ENCODE data around the gene EXOSC7.
"Not testable (repeated sequence)": the region's sequence is repeated elsewhere in the genome, so short reads cannot be mapped to it uniquely, and the experiment has no call there.

EXOSC7 gene

GRCh38 chr3:44942202-44942921 is 33.7 kb upstream of the EXOSC7 start:
- ATAC-seq = peak; percentile 47; the same call in 2 of the 3 replicates
- no peak for TF ChIP-seq CSDC2 (CRISPR knock-in tag; IDR thresholded peaks at IDR 0.05)
- TF ChIP-seq PATZ1 (CRISPR knock-in tag; IDR thresholded peaks at IDR 0.05; ENCODE audit: borderline replicate concordance) = no peak
- no peak for TF ChIP-seq POU6F1 (CRISPR knock-in tag; IDR thresholded peaks at IDR 0.05; ENCODE audit: borderline replicate concordance, low read depth)
- no peak for TF ChIP-seq TOX (CRISPR knock-in tag; IDR thresholded peaks at IDR 0.05; ENCODE audit: borderline replicate concordance)
- TF ChIP-seq OSR1 (CRISPR knock-in tag; IDR thresholded peaks at IDR 0.05) = no peak
- TF ChIP-seq ESRRG (CRISPR knock-in tag; IDR thresholded peaks at IDR 0.05) = no peak
- TF ChIP-seq ZNF8 (CRISPR knock-in tag; IDR thresholded peaks at IDR 0.05) = no peak
- TF ChIP-seq PPARA (CRISPR knock-in tag; IDR thresholded peaks at IDR 0.05; ENCODE audit: borderline replicate concordance) = no peak

- ATAC-seq = no peak
These were observed 27.8 kb upstream of the EXOSC7 start for GRCh38 chr3:44948239-44948638.

GRCh38 chr3:44949770-44950169 is 26.3 kb upstream of the EXOSC7 start:
- not testable (repeated sequence) for ATAC-seq

More at GRCh38 chr3:44948239-44948638, 27.8 kb upstream of the EXOSC7 start:
- TF ChIP-seq OSR1 (CRISPR knock-in tag; IDR thresholded peaks at IDR 0.05) (no peak), PPARA (CRISPR knock-in tag; IDR thresholded peaks at IDR 0.05; ENCODE audit: borderline replicate concordance) (no peak), ARNTL (CRISPR knock-in tag; IDR thresholded peaks at IDR 0.05; ENCODE audit: borderline replicate concordance, low read depth) (no peak), TOX (CRISPR knock-in tag; IDR thresholded peaks at IDR 0.05; ENCODE audit: borderline replicate concordance) (no peak), TCF4 (CRISPR knock-in tag; IDR thresholded peaks at IDR 0.05; ENCODE audit: borderline replicate concordance) (no peak), CREB5 (CRISPR knock-in tag; IDR thresholded peaks at IDR 0.05; ENCODE audit: low read depth) (no peak), ESRRG (CRISPR knock-in tag; IDR thresholded peaks at IDR 0.05) (no peak), PATZ1 (CRISPR knock-in tag; IDR thresholded peaks at IDR 0.05; ENCODE audit: borderline replicate concordance) (no peak), GLIS3 (CRISPR knock-in tag; IDR thresholded peaks at IDR 0.05) (no peak)

GRCh38 chr3:44950275-44950734 is 25.7 kb upstream of the EXOSC7 start:
- no peak for TF ChIP-seq ESRRG (CRISPR knock-in tag; IDR thresholded peaks at IDR 0.05)
- TF ChIP-seq RARB (CRISPR knock-in tag; IDR thresholded peaks at IDR 0.05) = no peak
- TF ChIP-seq ARNTL (CRISPR knock-in tag; IDR thresholded peaks at IDR 0.05; ENCODE audit: borderline replicate concordance, low read depth) = no peak
- ATAC-seq = no peak

- ATAC-seq = no peak
- TF ChIP-seq PPARA (CRISPR knock-in tag; IDR thresholded peaks at IDR 0.05; ENCODE audit: borderline replicate concordance) (no peak), ESRRG (CRISPR knock-in tag; IDR thresholded peaks at IDR 0.05) (no peak), CSDC2 (CRISPR knock-in tag; IDR thresholded peaks at IDR 0.05) (no peak), ARNTL (CRISPR knock-in tag; IDR thresholded peaks at IDR 0.05; ENCODE audit: borderline replicate concordance, low read depth) (no peak), POU6F1 (CRISPR knock-in tag; IDR thresholded peaks at IDR 0.05; ENCODE audit: borderline replicate concordance, low read depth) (no peak), ISL1 (CRISPR knock-in tag; IDR thresholded peaks at IDR 0.05) (no peak), TCF4 (CRISPR knock-in tag; IDR thresholded peaks at IDR 0.05; ENCODE audit: borderline replicate concordance) (no peak), TOX (CRISPR knock-in tag; IDR thresholded peaks at IDR 0.05; ENCODE audit: borderline replicate concordance) (no peak), PATZ1 (CRISPR knock-in tag; IDR thresholded peaks at IDR 0.05; ENCODE audit: borderline replicate concordance) (no peak), GLIS3 (CRISPR knock-in tag; IDR thresholded peaks at IDR 0.05) (no peak), ZNF565 (CRISPR knock-in tag; conservative IDR thresholded peaks at IDR 0.05; ENCODE audit: low read depth) (no peak), ZFP30 (CRISPR knock-in tag; IDR thresholded peaks at IDR 0.05) (no peak), SNAI2 (CRISPR knock-in tag; IDR thresholded peaks at IDR 0.05) (no peak), ZNF70 (CRISPR knock-in tag; IDR thresholded peaks at IDR 0.05) (no peak), RARB (CRISPR knock-in tag; IDR thresholded peaks at IDR 0.05) (no peak), ZNF8 (CRISPR knock-in tag; IDR thresholded peaks at IDR 0.05) (no peak), CSRNP3 (CRISPR knock-in tag; IDR thresholded peaks at IDR 0.05) (no peak)
These were observed 23.4 kb upstream of the EXOSC7 start for GRCh38 chr3:44952689-44953088.
